ENCODE data around the gene MAST4. TPM values are rescaled to one million over a fixed set of nuclear protein-coding genes. Genes with fewer than 3 reads are reported as not detected.

Gene MAST4
- total RNA-seq, 2 donors from 2014 or later, result 50.4 to 60.6 TPM

- no peak overlapping the region for H3K27ac ChIP-seq
- no peak overlapping the region for H3K4me3 ChIP-seq
- H3K27me3 ChIP-seq, result no peaks in the 10 kb centered on the region
- no peak for DNase-seq (ENCODE audit: low spot score)
- no peaks in the 10 kb centered on the region for H3K9me3 ChIP-seq
- H3K4me1 ChIP-seq, result no peaks in the 10 kb centered on the region
- H3K36me3 ChIP-seq, result no peaks in the 10 kb centered on the region
- TF ChIP-seq, protein P1, sequence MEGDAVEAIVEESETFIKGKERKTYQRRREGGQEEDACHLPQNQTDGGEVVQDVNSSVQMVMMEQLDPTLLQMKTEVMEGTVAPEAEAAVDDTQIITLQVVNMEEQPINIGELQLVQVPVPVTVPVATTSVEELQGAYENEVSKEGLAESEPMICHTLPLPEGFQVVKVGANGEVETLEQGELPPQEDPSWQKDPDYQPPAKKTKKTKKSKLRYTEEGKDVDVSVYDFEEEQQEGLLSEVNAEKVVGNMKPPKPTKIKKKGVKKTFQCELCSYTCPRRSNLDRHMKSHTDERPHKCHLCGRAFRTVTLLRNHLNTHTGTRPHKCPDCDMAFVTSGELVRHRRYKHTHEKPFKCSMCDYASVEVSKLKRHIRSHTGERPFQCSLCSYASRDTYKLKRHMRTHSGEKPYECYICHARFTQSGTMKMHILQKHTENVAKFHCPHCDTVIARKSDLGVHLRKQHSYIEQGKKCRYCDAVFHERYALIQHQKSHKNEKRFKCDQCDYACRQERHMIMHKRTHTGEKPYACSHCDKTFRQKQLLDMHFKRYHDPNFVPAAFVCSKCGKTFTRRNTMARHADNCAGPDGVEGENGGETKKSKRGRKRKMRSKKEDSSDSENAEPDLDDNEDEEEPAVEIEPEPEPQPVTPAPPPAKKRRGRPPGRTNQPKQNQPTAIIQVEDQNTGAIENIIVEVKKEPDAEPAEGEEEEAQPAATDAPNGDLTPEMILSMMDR (IDR thresholded peaks at IDR 0.05), result no peak
Observed at GRCh38 chr5:66993448-66993847, 397.3 kb downstream of the MAST4 start.

- DNase-seq (ENCODE audit: low spot score), result no peak
- H3K36me3 ChIP-seq, result no peaks in the 10 kb centered on the region
- H3K4me3 ChIP-seq, result no peak overlapping the region
- H3K27ac ChIP-seq, result no peak overlapping the region
- no peaks in the 10 kb centered on the region for H3K9me3 ChIP-seq
- no peaks in the 10 kb centered on the region for H3K27me3 ChIP-seq
- TF ChIP-seq, protein P1 (IDR thresholded peaks at IDR 0.05), result no peak
- peaks cover 0 to 2% of the 10 kb centered on the region in 2 donors for H3K4me1 ChIP-seq
Observed at GRCh38 chr5:66993882-66994281, 397.7 kb downstream of the MAST4 start.

DNA sequence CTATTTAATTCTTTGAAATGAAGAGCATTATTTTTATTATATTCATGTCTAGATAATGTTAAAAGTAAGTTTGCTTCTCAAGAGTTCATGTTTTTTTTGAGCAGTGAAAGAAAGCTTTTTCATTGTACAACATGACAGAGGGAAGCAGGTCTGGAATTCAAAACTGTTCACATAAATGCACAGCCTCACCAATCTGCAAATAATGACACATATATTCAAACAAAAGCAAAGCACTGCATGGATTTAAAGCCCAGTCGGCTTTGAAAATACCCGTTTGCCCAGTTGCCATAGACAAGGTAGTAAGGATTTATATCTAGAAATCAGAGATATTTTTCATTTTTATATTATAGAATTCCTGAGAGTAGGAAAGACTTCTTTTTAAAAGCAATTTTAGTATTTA, 398.6 kb downstream of the MAST4 start:
- Histone ChIP-seq H3K4me1 (peaks cover 0 to 5% of the 10 kb centered on the region in 2 donors), H3K9me3 (no peaks in the 10 kb centered on the region), H3K27ac (no peak overlapping the region), H3K36me3 (no peaks in the 10 kb centered on the region), H3K4me3 (no peak overlapping the region), H3K27me3 (no peaks in the 10 kb centered on the region)
- TF ChIP-seq, protein P1 (IDR thresholded peaks at IDR 0.05), result no peak
- no peak for DNase-seq (ENCODE audit: low spot score)

DNA sequence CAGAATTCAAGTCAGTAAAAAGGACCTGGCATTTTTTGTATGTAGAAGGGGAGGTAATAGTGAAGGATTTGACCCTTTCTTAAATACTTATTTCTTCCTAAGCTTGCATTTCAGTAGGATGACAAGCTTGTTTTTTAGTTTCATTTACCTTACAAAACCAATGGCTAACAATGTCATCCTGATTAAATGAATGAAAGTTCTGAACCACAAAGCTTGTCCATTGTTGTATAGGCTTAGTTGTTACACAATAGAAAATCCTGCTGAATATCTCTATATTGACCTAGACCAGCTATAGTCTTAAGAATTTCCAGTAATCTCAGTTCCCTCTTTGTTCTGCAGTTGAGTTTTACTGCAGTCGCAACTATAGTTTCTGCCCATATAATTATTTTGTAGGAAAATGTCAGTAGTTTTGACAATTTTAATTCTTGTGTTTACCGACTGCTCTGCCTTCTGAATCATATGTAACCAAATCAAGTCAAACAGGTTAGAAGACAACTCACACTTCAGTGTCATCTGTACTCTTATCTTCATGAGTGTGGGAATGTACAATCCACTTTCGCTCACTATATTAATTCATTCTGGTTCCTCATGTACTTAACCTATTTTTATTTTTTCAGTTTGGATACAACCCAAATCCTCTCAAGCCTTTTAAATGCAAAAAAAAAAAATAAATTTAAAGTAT, 404.7 kb downstream of the MAST4 start:
- Histone ChIP-seq H3K27ac (no peak overlapping the region), H3K4me1 (peaks cover 0 to 27% of the 10 kb centered on the region in 2 donors)
- TF ChIP-seq, protein P1 (IDR thresholded peaks at IDR 0.05), result no peak

GRCh38 chr5:67002832-67003684, 406.9 kb downstream of the MAST4 start:
- no peak for DNase-seq (ENCODE audit: low spot score)
- H3K4me1 ChIP-seq, result peaks cover 0 to 48% of the 10 kb centered on the region in 2 donors
- TF ChIP-seq, protein P1 (IDR thresholded peaks at IDR 0.05), result no peak

More for the DNA sequence above, 404.7 kb downstream of the MAST4 start:
- Histone ChIP-seq H3K9me3 (no peaks in the 10 kb centered on the region), H3K27me3 (no peaks in the 10 kb centered on the region), H3K36me3 (no peaks in the 10 kb centered on the region), H3K4me3 (no peak overlapping the region)
- no peak for DNase-seq (ENCODE audit: low spot score)

More at GRCh38 chr5:67002832-67003684, 406.9 kb downstream of the MAST4 start:
- H3K27ac ChIP-seq, result peak overlapping the region; percentile 89 to 90
- H3K36me3 ChIP-seq, result no peaks in the 10 kb centered on the region
- H3K9me3 ChIP-seq, result no peaks in the 10 kb centered on the region
- peak overlapping the region; percentile 62 to 65 for H3K4me3 ChIP-seq
- no peaks in the 10 kb centered on the region for H3K27me3 ChIP-seq
